ENCODE data around the gene LRRC26. TPM values are rescaled to one million over a fixed set of nuclear protein-coding genes. Genes with fewer than 3 reads are reported as not detected.

Gene LRRC26
- total and polyA plus RNA-seq, 4 donors, result 0.12 to 5.2 (median 0.57) TPM

GRCh38 chr9:137191691-137192447, 22.0 kb upstream of the LRRC26 start:
- H3K27ac ChIP-seq (ENCODE audit: low read depth in 1 of 2, low read length in 1 of 2), result no peak overlapping the region
- H3K9ac ChIP-seq (ENCODE audit: insufficient read depth in 1 of 2, low read length in 2 of 2), result no peak overlapping the region
- peaks cover 0 to 19% (median 4%) of the 10 kb centered on the region in 4 donors for H3K36me3 ChIP-seq (ENCODE audit: control insufficient read depth in 4 of 4, insufficient read depth in 4 of 4, low read length in 4 of 4)
- no peak for TF ChIP-seq CTCF (IDR thresholded peaks at IDR 0.05; ENCODE audit: control extremely low read depth, extremely low read depth)
- peaks cover 14 to 28% (median 16%) of the 10 kb centered on the region in 5 donors for H3K4me1 ChIP-seq (ENCODE audit: control insufficient read depth in 5 of 5, insufficient read depth in 5 of 5, low read length in 5 of 5)
- H3K27me3 ChIP-seq (ENCODE audit: control insufficient read depth in 3 of 3, insufficient read depth in 3 of 3, low read length in 2 of 3), result no peaks in the 10 kb centered on the region
- H3K4me3 ChIP-seq, result no peak overlapping the region
- ATAC-seq (ENCODE audit: insufficient read depth, low FRiP score), result no peak
- WGBS, 2 donors, result 90 to 93% methylated on average over 22 of the region's 22 CpGs
- DNase-seq, result no peak
- H3K9me3 ChIP-seq (ENCODE audit: control insufficient read depth in 4 of 4, insufficient read depth in 3 of 4, low read length in 3 of 4), result no peaks in the 10 kb centered on the region

- H3K4me3 ChIP-seq, result no peak overlapping the region
- ATAC-seq (ENCODE audit: insufficient read depth, low FRiP score), result no peak
- peaks cover 14 to 34% (median 20%) of the 10 kb centered on the region in 5 donors for H3K4me1 ChIP-seq (ENCODE audit: control insufficient read depth in 5 of 5, insufficient read depth in 5 of 5, low read length in 5 of 5)
- H3K27ac ChIP-seq (ENCODE audit: low read depth in 1 of 2, low read length in 1 of 2), result no peak overlapping the region
- no peaks in the 10 kb centered on the region for H3K27me3 ChIP-seq (ENCODE audit: control insufficient read depth in 3 of 3, insufficient read depth in 3 of 3, low read length in 2 of 3)
- DNase-seq, result no peak
- no peak overlapping the region for H3K9ac ChIP-seq (ENCODE audit: insufficient read depth in 1 of 2, low read length in 2 of 2)
- H3K9me3 ChIP-seq (ENCODE audit: control insufficient read depth in 4 of 4, insufficient read depth in 3 of 4, low read length in 3 of 4), result no peaks in the 10 kb centered on the region
- peaks cover 0 to 24% (median 5%) of the 10 kb centered on the region in 4 donors for H3K36me3 ChIP-seq (ENCODE audit: control insufficient read depth in 4 of 4, insufficient read depth in 4 of 4, low read length in 4 of 4)
- TF ChIP-seq CTCF (IDR thresholded peaks at IDR 0.05; ENCODE audit: control extremely low read depth, extremely low read depth), result no peak
- WGBS, 2 donors, result 85 to 87% methylated on average over 3 of the region's 3 CpGs
Measured at GRCh38 chr9:137191245-137191644, 21.4 kb upstream of the LRRC26 start.

DNA sequence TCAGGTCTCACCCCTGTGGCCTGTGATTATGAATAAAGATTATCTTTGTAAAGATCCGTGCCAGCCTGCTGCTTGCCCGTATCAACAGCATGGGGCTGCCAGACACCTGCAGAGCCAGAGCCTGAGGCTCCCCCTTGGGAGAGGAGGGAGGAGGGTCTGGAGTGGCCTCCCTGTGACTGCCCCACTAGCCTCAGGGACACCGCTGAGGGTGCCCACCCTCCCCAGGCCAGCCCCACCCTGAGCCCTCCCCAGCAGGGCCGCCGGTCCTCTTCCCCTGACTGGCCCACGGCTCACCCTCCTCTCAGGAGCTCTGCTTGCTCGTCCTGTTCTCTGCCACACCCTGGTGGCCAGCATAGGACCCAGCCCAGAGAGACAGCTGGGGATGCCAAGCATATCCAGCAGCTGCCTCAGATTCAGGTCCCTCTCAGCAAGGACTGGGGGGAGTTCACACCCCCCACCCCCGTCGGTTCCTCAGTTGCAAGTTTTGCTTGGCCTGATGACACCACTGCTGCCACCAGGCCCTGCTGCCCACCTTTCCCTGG, 20.5 kb upstream of the LRRC26 start:
- Histone ChIP-seq H3K4me3 (no peak overlapping the region), H3K4me1 (ENCODE audit: control insufficient read depth in 5 of 5, insufficient read depth in 5 of 5, low read length in 5 of 5) (peaks cover 14 to 42% (median 20%) of the 10 kb centered on the region in 5 donors), H3K36me3 (ENCODE audit: control insufficient read depth in 4 of 4, insufficient read depth in 4 of 4, low read length in 4 of 4) (peaks cover 0 to 31% (median 7%) of the 10 kb centered on the region in 4 donors), H3K9me3 (ENCODE audit: control insufficient read depth in 4 of 4, insufficient read depth in 3 of 4, low read length in 3 of 4) (no peaks in the 10 kb centered on the region), H3K27ac (ENCODE audit: low read depth in 1 of 2, low read length in 1 of 2) (peak overlapping the region in 1 of 2 donors; percentile 95), H3K9ac (ENCODE audit: insufficient read depth in 1 of 2, low read length in 2 of 2) (no peak overlapping the region), H3K27me3 (ENCODE audit: control insufficient read depth in 3 of 3, insufficient read depth in 3 of 3, low read length in 2 of 3) (no peaks in the 10 kb centered on the region)
- no peak for DNase-seq
- ATAC-seq (ENCODE audit: insufficient read depth, low FRiP score), result no peak
- 81 to 93% methylated on average over 7 to 9 of the region's 9 CpGs for WGBS, 2 donors
- no peak for TF ChIP-seq CTCF (IDR thresholded peaks at IDR 0.05; ENCODE audit: control extremely low read depth, extremely low read depth)

Measured in lung (tissue), 12 donors.